PC-9 (cell line): Measurements from ENCODE around the gene BANF2. TPM values are rescaled to one million over a fixed set of nuclear protein-coding genes. Genes with fewer than 3 reads are reported as not detected.
"Not testable (repeated sequence)": the region's sequence is repeated elsewhere in the genome, so short reads cannot be mapped to it uniquely, and the experiment has no call there.

Experiments
- BruUV-seq: library from RNA; stranded (reverse); fragments of 400-500 nt; replicated peaks from 2 replicates; lab custom pipeline; 2021; lab: Mats Ljungman, UMichigan
- CTCF ChIA-PET: fragments of 300-600 bp; sonication (Branson Sonifier 250); formaldehyde crosslinking; loops from one replicate; lab custom pipeline; 2022; ENCODE audit warnings: antibody characterized with exemption; lab: Charles Lee
- POLR2A ChIA-PET: fragments of 300-600 bp; sonication (Branson Sonifier 250); formaldehyde crosslinking; loops from one replicate; lab custom pipeline; 2022; ENCODE audit warnings: antibody characterized with exemption; ENCODE audit not compliant: unreplicated experiment; lab: Charles Lee
- DNase-seq, 2 experiments: peaks; one replicate each; pipeline versions ENCODE4 v3.0.0 to v3.0.0-alpha.2; 2015 to 2022; ENCODE audit warnings: mixed read lengths in 1 of 2
- H2AFZ ChIP-seq: fragments of 200-600 bp; sonication (generic); 2 replicates; pipeline ENCODE4 v1.8.1; 2017; ENCODE audit warnings: antibody characterized with exemption
- H3F3A ChIP-seq: fragments of 200-600 bp; sonication (generic); 2 replicates; pipeline ENCODE4 v1.8.1; 2017; ENCODE audit warnings: antibody characterized with exemption, mild to moderate bottlenecking, low read depth; ENCODE audit not compliant: insufficient read depth
- H3K27ac ChIP-seq: fragments of 200-600 bp; sonication (generic); 2 replicates; pipeline ENCODE4 v1.6.1; 2016; ENCODE audit warnings: mixed run types
- H3K27me3 ChIP-seq: fragments of 200-600 bp; sonication (generic); 2 replicates; pipeline ENCODE4 v1.6.1; 2016; ENCODE audit warnings: low read depth, mixed run types; ENCODE audit not compliant: insufficient read depth
- H3K36me3 ChIP-seq: fragments of 200-600 bp; sonication (generic); 2 replicates; pipeline ENCODE4 v1.6.1; 2016; ENCODE audit warnings: low read depth, mixed run types
- H3K4me1 ChIP-seq: fragments of 200-600 bp; sonication (generic); replicated peaks from 2 replicates; pipeline ENCODE4 v1.6.1; 2016; ENCODE audit warnings: mixed run types; ENCODE audit not compliant: insufficient read depth
- H3K4me2 ChIP-seq: fragments of 200-600 bp; sonication (generic); 2 replicates; pipeline ENCODE4 v1.6.1; 2017; ENCODE audit warnings: mixed run types
- H3K4me3 ChIP-seq: fragments of 200-600 bp; sonication (generic); 2 replicates; pipeline ENCODE4 v1.6.1; 2016; ENCODE audit warnings: mixed run types
- H3K79me2 ChIP-seq: fragments of 200-600 bp; sonication (generic); 2 replicates; pipeline ENCODE4 v1.6.1; 2017; ENCODE audit warnings: low read depth, mixed run types
- H3K9me2 ChIP-seq: fragments of 200-600 bp; sonication (generic); 2 replicates; pipeline ENCODE4 v1.8.1; 2017; ENCODE audit warnings: mild to moderate bottlenecking; ENCODE audit not compliant: insufficient read depth
- H3K9me3 ChIP-seq: fragments of 200-600 bp; sonication (generic); 2 replicates; pipeline ENCODE4 v1.8.1; 2016; ENCODE audit warnings: low read depth; ENCODE audit not compliant: insufficient read depth
- H4K20me1 ChIP-seq: fragments of 200-600 bp; sonication (generic); 2 replicates; pipeline ENCODE4 v1.8.1; 2017; ENCODE audit not compliant: insufficient read depth
- EZH2 ChIP-seq: fragments of 200-600 bp; sonication (generic); IDR thresholded peaks from 2 replicates; pipeline ENCODE4 v1.8.0; 2017; ENCODE audit warnings: antibody characterized with exemption, low read depth
- intact Hi-C: fragments of 100-400 bp; cut with micrococcal nuclease; formaldehyde crosslinking; loops from one replicate; pipeline ENCODE4 v1.10.0; 2022; ENCODE audit not compliant: unreplicated experiment
- total RNA-seq: library from RNA; stranded (reverse); gene quantifications from 2 replicates; pipeline ENCODE4 v1.2.3, GENCODE V29; 2021
- TF ChIP-seq, protein P1 (sequence below): fragments of 200-600 bp; sonication (generic); conservative IDR thresholded peaks from 2 replicates; pipeline ENCODE4 v1.6.1; 2017; ENCODE audit warnings: mixed run types, antibody characterized with exemption, mild to moderate bottlenecking, moderate library complexity

Gene BANF2
- total RNA-seq, 1 experiment from 2014 or later, result not detected

DNA sequence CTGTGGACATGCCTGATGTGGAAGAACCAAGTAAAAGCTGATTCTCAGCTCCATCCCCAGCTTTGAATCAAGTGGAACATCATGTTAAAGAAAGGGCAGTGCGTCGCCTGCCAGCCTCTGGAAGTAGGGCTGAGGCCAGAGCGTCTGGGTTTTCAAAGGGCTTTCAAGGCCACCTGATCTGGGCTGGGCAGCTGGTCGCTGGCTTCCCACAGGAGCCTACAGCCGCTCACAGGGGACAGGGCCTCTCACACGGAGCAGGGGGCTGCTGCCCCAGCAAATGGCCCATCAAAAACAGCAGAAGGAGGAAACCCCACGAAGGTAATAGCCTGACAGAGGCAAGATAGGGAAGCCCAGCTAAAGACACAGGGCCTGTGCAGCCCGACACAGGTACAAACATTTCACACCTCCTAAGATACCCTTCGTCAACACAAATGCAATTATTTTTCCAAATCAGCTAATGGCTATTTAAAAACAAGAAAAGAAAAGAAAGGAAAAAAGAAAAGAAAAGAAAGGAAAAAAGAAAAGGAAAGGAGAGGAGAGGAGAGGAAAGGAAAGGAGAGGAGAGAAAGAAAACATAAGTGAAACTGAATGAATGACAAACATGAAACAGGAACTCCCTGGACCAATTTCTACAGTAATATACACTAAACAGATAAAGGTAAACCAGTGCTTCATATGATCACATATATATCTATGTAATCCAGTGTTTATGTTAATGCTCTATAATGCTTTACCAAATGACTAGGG is 42.5 kb upstream of the BANF2 start:
- no peaks in the 10 kb centered on the region for H3K9me3 ChIP-seq
- H2AFZ ChIP-seq, result no peak overlapping the region
- peaks cover 13% of the 10 kb centered on the region for H3K79me2 ChIP-seq
- CTCF ChIA-PET, result no interaction called here
- H3K27ac ChIP-seq, result no peak overlapping the region
- H3K4me2 ChIP-seq, result no peak overlapping the region
- no peak overlapping the region for H3K4me3 ChIP-seq
- peaks cover 15% of the 10 kb centered on the region; the same call in 1 of the 2 replicates for H3K36me3 ChIP-seq
- H3K4me1 ChIP-seq, result no peaks in the 10 kb centered on the region
- no peak for DNase-seq
- POLR2A ChIA-PET, result no interaction called here
- intact Hi-C loops, result no loop called here
- TF ChIP-seq EZH2, result no peak
- TF ChIP-seq, protein P1, sequence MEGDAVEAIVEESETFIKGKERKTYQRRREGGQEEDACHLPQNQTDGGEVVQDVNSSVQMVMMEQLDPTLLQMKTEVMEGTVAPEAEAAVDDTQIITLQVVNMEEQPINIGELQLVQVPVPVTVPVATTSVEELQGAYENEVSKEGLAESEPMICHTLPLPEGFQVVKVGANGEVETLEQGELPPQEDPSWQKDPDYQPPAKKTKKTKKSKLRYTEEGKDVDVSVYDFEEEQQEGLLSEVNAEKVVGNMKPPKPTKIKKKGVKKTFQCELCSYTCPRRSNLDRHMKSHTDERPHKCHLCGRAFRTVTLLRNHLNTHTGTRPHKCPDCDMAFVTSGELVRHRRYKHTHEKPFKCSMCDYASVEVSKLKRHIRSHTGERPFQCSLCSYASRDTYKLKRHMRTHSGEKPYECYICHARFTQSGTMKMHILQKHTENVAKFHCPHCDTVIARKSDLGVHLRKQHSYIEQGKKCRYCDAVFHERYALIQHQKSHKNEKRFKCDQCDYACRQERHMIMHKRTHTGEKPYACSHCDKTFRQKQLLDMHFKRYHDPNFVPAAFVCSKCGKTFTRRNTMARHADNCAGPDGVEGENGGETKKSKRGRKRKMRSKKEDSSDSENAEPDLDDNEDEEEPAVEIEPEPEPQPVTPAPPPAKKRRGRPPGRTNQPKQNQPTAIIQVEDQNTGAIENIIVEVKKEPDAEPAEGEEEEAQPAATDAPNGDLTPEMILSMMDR, result no peak
- H3K9me2 ChIP-seq, result no peaks in the 10 kb centered on the region
- BruUV-seq, result no TSS peak
- peaks cover 10% of the 10 kb centered on the region; the same call in 1 of the 2 replicates for H4K20me1 ChIP-seq
- no peaks in the 10 kb centered on the region; the same call in 1 of the 2 replicates for H3F3A ChIP-seq
- no peaks in the 10 kb centered on the region for H3K27me3 ChIP-seq

DNA sequence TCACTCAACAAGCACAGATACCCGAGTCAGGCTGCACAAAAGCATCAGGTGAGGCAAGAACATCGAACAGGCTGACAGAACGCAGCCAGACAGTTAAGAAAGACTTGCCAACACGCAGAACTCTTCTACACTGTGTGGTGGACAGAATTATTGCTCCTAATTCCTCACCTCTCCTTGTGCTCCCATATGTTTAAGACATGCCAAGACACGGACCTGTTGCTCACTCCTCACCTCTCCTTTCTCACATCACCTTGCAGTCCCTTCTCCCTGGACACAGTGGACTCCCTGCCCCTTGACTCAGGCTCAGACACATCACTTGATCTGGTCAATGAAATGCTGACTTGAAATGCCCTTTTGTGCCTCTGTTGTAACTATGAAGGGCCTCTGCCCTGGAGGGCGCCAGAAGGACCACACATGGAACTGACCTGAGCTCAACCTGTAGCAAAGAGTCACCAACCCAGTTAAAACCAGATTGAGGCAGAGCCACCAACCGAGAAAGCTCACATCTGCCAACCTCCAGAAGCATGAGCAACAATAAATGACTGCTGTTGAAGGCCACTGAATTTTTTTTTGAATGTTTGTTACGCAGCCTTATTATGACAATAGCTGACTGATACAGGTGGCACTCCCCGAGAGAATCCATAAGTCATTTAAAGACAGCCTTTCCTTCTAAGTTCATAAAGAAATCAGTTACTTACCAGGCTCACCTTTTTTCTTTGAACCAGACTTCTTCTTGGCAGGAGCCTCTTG is 41.7 kb upstream of the BANF2 start:
- no peak overlapping the region for H2AFZ ChIP-seq
- H3K27me3 ChIP-seq, result no peaks in the 10 kb centered on the region
- no peaks in the 10 kb centered on the region for H3K4me1 ChIP-seq
- no TSS peak for BruUV-seq
- no peak overlapping the region for H3K4me2 ChIP-seq
- no peaks in the 10 kb centered on the region; the same call in 1 of the 2 replicates for H3F3A ChIP-seq
- no peak for TF ChIP-seq EZH2
- TF ChIP-seq, protein P1, result no peak
- ChIA-PET POLR2A (no interaction called here), CTCF (no interaction called here)
- H4K20me1 ChIP-seq, result peaks cover 7% of the 10 kb centered on the region; the same call in 1 of the 2 replicates
- DNase-seq, result no peak
- no peaks in the 10 kb centered on the region for H3K9me2 ChIP-seq
- H3K9me3 ChIP-seq, result no peaks in the 10 kb centered on the region
- H3K27ac ChIP-seq, result no peak overlapping the region
- no peak overlapping the region for H3K4me3 ChIP-seq
- H3K36me3 ChIP-seq, result peaks cover 15% of the 10 kb centered on the region; the same call in 1 of the 2 replicates
- intact Hi-C loops, result no loop called here
- H3K79me2 ChIP-seq, result peaks cover 21% of the 10 kb centered on the region

DNA sequence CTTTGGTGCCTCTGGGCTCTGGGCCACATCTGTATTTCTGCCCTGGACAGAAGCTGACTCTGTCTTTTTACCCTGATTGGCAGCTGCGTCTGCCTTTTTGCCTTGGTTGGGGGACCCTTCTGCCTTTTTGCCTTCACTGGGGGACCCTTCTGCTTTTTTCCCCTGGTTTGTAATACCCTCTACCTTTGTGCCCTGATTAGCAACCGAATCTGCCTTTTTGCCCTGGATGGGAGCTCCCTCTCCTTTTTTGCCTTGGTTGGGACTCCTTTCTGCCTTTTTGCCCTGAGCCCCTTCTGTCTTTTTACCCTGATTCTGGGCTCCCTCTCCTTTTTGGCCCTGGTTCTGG is 41.1 kb upstream of the BANF2 start:
- DNase-seq, result no peak
- Histone ChIP-seq H3K36me3 (peaks cover 15% of the 10 kb centered on the region; the same call in 1 of the 2 replicates), H3K79me2 (peaks cover 26% of the 10 kb centered on the region), H3K4me1 (no peaks in the 10 kb centered on the region), H3K27ac (no peak overlapping the region), H3K9me3 (0 out of 2 replicates have a peak, but pooled peaks cover 3% of the 10 kb centered on the region), H3K4me2 (no peak overlapping the region), H2AFZ (no peak overlapping the region), H3K4me3 (no peak overlapping the region), H3K27me3 (no peaks in the 10 kb centered on the region), H3K9me2 (no peaks in the 10 kb centered on the region), H4K20me1 (peaks cover 10% of the 10 kb centered on the region; the same call in 1 of the 2 replicates), H3F3A (no peaks in the 10 kb centered on the region; the same call in 1 of the 2 replicates)
- BruUV-seq, result no TSS peak
- intact Hi-C loops, result no loop called here
- ChIA-PET CTCF (no interaction called here), POLR2A (no interaction called here)
- TF ChIP-seq, protein P1, result no peak
- no peak for TF ChIP-seq EZH2

DNA sequence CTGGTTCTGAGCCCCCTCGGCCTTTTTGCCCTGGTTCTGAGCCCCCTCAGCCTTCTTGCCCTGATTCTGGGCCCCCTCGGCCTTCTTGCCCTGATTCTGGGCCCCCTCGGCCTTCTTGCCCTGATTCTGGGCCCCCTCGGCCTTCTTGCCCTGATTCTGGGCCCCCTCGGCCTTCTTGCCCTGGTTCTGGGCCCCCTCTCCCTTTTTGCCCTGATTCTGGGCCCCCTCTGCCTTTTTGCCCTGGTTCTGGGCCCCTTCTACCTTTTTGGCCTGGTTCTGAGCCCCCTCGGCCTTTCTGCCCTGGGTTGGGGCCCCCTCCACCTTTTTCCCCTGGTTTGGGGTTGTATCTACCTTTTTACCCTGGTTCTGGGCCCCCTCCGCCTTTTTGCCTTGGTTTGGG is 40.4 kb upstream of the BANF2 start:
- H3K4me3 ChIP-seq, DNase-seq, H3F3A ChIP-seq, BruUV-seq, CTCF ChIA-PET, POLR2A ChIA-PET, H2AFZ ChIP-seq, H3K27ac ChIP-seq, H3K9me3 ChIP-seq, intact Hi-C loops, H3K27me3 ChIP-seq, H3K9me2 ChIP-seq, H3K4me2 ChIP-seq, H3K4me1 ChIP-seq: not testable (repeated sequence)
- Histone ChIP-seq H3K79me2 (peaks cover 32% of the 10 kb centered on the region), H4K20me1 (peaks cover 12% of the 10 kb centered on the region; the same call in 1 of the 2 replicates), H3K36me3 (peaks cover 15% of the 10 kb centered on the region; the same call in 1 of the 2 replicates)
